Uterus (tissue), 4 donors: ENCODE data around the gene CENPC. TPM values are rescaled to one million over a fixed set of nuclear protein-coding genes. Genes with fewer than 3 reads are reported as not detected.

ENCODE experiments used
- DNase-seq, 2 donors: peaks; one replicate each; pipeline ENCODE4 v3.0.0-alpha.2; 2019 to 2020
- H3K27ac ChIP-seq, 2 donors: fragments of 200-600 bp; sonication (generic); 1 replicate in 1 of 2; 2 replicates in 1 of 2; pipeline ENCODE4 v1.5.1; 2016 to 2018
- H3K27me3 ChIP-seq, 2 donors: fragments of 200-600 bp; sonication (generic); one replicate each; pipeline ENCODE4 v1.5.1; 2018 to 2019; ENCODE audit warnings: control low read depth in 1 of 2
- H3K36me3 ChIP-seq, 2 donors: fragments of 200-600 bp; sonication (generic); one replicate each; pipeline ENCODE4 v1.5.1; 2019; ENCODE audit warnings: control low read depth in 1 of 2
- H3K4me1 ChIP-seq, 2 donors: fragments of 200-600 bp; sonication (generic); one replicate each; pipeline ENCODE4 v1.5.1; 2018 to 2019; ENCODE audit warnings: control low read depth in 1 of 2
- H3K4me3 ChIP-seq, 2 donors: fragments of 200-600 bp; sonication (generic); 1 replicate in 1 of 2; 2 replicates in 1 of 2; pipeline ENCODE4 v1.5.1; 2018 to 2019; ENCODE audit warnings: mild to moderate bottlenecking in 1 of 2
- H3K9me3 ChIP-seq, 2 donors: fragments of 200-600 bp; sonication (generic); one replicate each; pipeline ENCODE4 v1.5.1; 2019; ENCODE audit warnings: control low read depth in 1 of 2
- CTCF ChIP-seq, 4 experiments: fragments of 200-600 bp in 2 of 4; fragments of 450-650 bp in 2 of 4; sonication (generic) in 2 of 4; IDR thresholded peaks; one replicate each; pipeline ENCODE4 v1.5.1; 2016 to 2019; ENCODE audit warnings: antibody characterized with exemption in 4 of 4, mild to moderate bottlenecking in 2 of 4, moderate library complexity in 1 of 4
- POLR2A ChIP-seq, 2 donors: fragments of 450-650 bp; IDR thresholded peaks; one replicate each; pipeline ENCODE4 v1.6.1; 2016; ENCODE audit warnings: antibody characterized with exemption in 2 of 2, mild to moderate bottlenecking in 1 of 2, moderate library complexity in 1 of 2
- intact Hi-C: fragments of 100-400 bp; cut with DNase I; formaldehyde crosslinking; loops from one replicate; pipeline ENCODE4 v1.15.1; 2023; ENCODE audit warnings: low total_unique reads
- total RNA-seq, 4 donors: library from RNA; depleted of rRNA in 3 of 4; stranded (reverse); fragments of >200 nt in 3 of 4; gene quantifications; one replicate each; pipeline versions ENCODE4 v1.1.0 to v1.2.4, GENCODE V29; 2014 to 2023
- donor health status: DM: yes; HTN: yes; CAD: no.

CENPC gene
- total RNA-seq, 4 donors from 2014 or later = 10.8 to 63.0 (median 29.1) TPM

- no peak for DNase-seq
- Histone ChIP-seq H3K27me3 (no peaks in the 10 kb centered on the region), H3K9me3 (no peaks in the 10 kb centered on the region), H3K4me3 (no peak overlapping the region), H3K4me1 (no peaks in the 10 kb centered on the region), H3K36me3 (no peaks in the 10 kb centered on the region), H3K27ac (no peak overlapping the region)
- intact Hi-C loops = no loop called here
- no peak for TF ChIP-seq CTCF (IDR thresholded peaks at IDR 0.05)
- no peak for TF ChIP-seq POLR2A (IDR thresholded peaks at IDR 0.05)
Measured at GRCh38 chr4:67573193-67573592, 27.9 kb upstream of the CENPC start.

GRCh38 chr4:67571975-67572374, 26.7 kb upstream of the CENPC start:
- no peak overlapping the region for H3K27ac ChIP-seq
- no peaks in the 10 kb centered on the region for H3K36me3 ChIP-seq
- no peaks in the 10 kb centered on the region for H3K4me1 ChIP-seq
- H3K27me3 ChIP-seq = no peaks in the 10 kb centered on the region
- no peak for TF ChIP-seq POLR2A (IDR thresholded peaks at IDR 0.05)
- no peak for TF ChIP-seq CTCF (IDR thresholded peaks at IDR 0.05)
- H3K9me3 ChIP-seq = no peaks in the 10 kb centered on the region
- intact Hi-C loops = no loop called here
- no peak overlapping the region for H3K4me3 ChIP-seq
- no peak for DNase-seq

GRCh38 chr4:67570537-67570936, 25.2 kb upstream of the CENPC start:
- intact Hi-C loops = no loop called here
- Histone ChIP-seq H3K27ac (no peak overlapping the region), H3K4me3 (no peak overlapping the region), H3K9me3 (no peaks in the 10 kb centered on the region), H3K36me3 (no peaks in the 10 kb centered on the region), H3K27me3 (no peaks in the 10 kb centered on the region), H3K4me1 (no peaks in the 10 kb centered on the region)
- TF ChIP-seq CTCF (IDR thresholded peaks at IDR 0.05) (no peak), POLR2A (IDR thresholded peaks at IDR 0.05) (no peak)
- no peak for DNase-seq

GRCh38 chr4:67568820-67569219, 23.5 kb upstream of the CENPC start:
- H3K4me3 ChIP-seq = no peak overlapping the region
- TF ChIP-seq POLR2A (IDR thresholded peaks at IDR 0.05) (no peak), CTCF (IDR thresholded peaks at IDR 0.05) (no peak)
- no peak overlapping the region for H3K27ac ChIP-seq
- H3K36me3 ChIP-seq = no peaks in the 10 kb centered on the region
- H3K9me3 ChIP-seq = no peaks in the 10 kb centered on the region
- no peak for DNase-seq
- H3K27me3 ChIP-seq = no peaks in the 10 kb centered on the region
- H3K4me1 ChIP-seq = no peaks in the 10 kb centered on the region
- intact Hi-C loops = no loop called here

GRCh38 chr4:67566335-67566734, 21.0 kb upstream of the CENPC start:
- TF ChIP-seq CTCF (IDR thresholded peaks at IDR 0.05) = no peak
- TF ChIP-seq POLR2A (IDR thresholded peaks at IDR 0.05) = no peak
- no peak for DNase-seq
- H3K27me3 ChIP-seq = no peaks in the 10 kb centered on the region
- H3K9me3 ChIP-seq = no peaks in the 10 kb centered on the region
- H3K36me3 ChIP-seq = no peaks in the 10 kb centered on the region
- H3K27ac ChIP-seq = no peak overlapping the region
- intact Hi-C loops = no loop called here
- no peaks in the 10 kb centered on the region for H3K4me1 ChIP-seq
- no peak overlapping the region for H3K4me3 ChIP-seq
